MCF 10A (cell line): ENCODE results near the gene SLC26A11. TPM values are rescaled to one million over a fixed set of nuclear protein-coding genes. Genes with fewer than 3 reads are reported as not detected.

ENCODE experiments used
- BruUV-seq: library from RNA; stranded (reverse); fragments of 400-500 nt; replicated peaks from 2 replicates; lab custom pipeline; 2021; lab: Mats Ljungman, UMichigan
- CTCF ChIA-PET: fragments of 300-600 bp; sonication (Branson Sonifier 250); formaldehyde crosslinking; extraction: SDS; loops from one replicate; lab custom pipeline; 2021; ENCODE audit warnings: antibody characterized with exemption, inconsistent platforms; lab: Yijun Ruan, JAX
- POLR2A ChIA-PET: fragments of 300-600, 350-650 bp; sonication (Branson Sonifier 250); formaldehyde crosslinking; extraction: SDS; loops from one replicate; lab custom pipeline; 2020; ENCODE audit warnings: antibody characterized with exemption, inconsistent platforms; lab: Yijun Ruan, JAX
- DNase-seq: peaks from one replicate; pipeline ENCODE4 v3.0.0-alpha.2; 2018; ENCODE audit not compliant: unreplicated experiment
- H3K27ac Mint-ChIP-seq: one replicate; pipeline ENCODE4 v1.8.0; 2022; ENCODE audit warnings: mild to moderate bottlenecking, low read depth, mixed read lengths; ENCODE audit not compliant: unreplicated experiment
- H3K27me3 Mint-ChIP-seq: one replicate; pipeline ENCODE4 v1.8.0; 2022; ENCODE audit warnings: mixed read lengths; ENCODE audit not compliant: insufficient read depth, unreplicated experiment
- H3K36me3 Mint-ChIP-seq: one replicate; pipeline ENCODE4 v1.8.0; 2022; ENCODE audit warnings: mild to moderate bottlenecking, moderate library complexity, mixed read lengths; ENCODE audit not compliant: insufficient read depth, unreplicated experiment
- H3K4me1 Mint-ChIP-seq: one replicate; pipeline ENCODE4 v1.8.0; 2022; ENCODE audit warnings: mixed read lengths; ENCODE audit not compliant: insufficient read depth, unreplicated experiment
- H3K4me3 Mint-ChIP-seq: one replicate; pipeline ENCODE4 v1.8.0; 2022; ENCODE audit warnings: mild to moderate bottlenecking, moderate library complexity, mixed read lengths; ENCODE audit not compliant: unreplicated experiment
- H3K9me3 Mint-ChIP-seq: one replicate; pipeline ENCODE4 v1.8.0; 2022; ENCODE audit warnings: mixed read lengths; ENCODE audit not compliant: unreplicated experiment
- intact Hi-C: fragments of 100-400 bp; cut with micrococcal nuclease; formaldehyde crosslinking; loops from 2 replicates; pipeline ENCODE4 v1.14.1; 2022
- total RNA-seq: library from RNA; stranded (reverse); gene quantifications from 2 replicates; pipeline ENCODE4 v1.2.3, GENCODE V29; 2022
- TF ChIP-seq, protein P1 (sequence below): fragments of 200-600 bp; IDR thresholded peaks from one replicate; pipeline ENCODE4 v1.8.0; 2022; ENCODE audit warnings: antibody characterized with exemption, mild to moderate bottlenecking; ENCODE audit not compliant: unreplicated experiment

The SLC26A11 gene
- total RNA-seq, 1 experiment from 2014 or later, result 11.7 TPM

DNA sequence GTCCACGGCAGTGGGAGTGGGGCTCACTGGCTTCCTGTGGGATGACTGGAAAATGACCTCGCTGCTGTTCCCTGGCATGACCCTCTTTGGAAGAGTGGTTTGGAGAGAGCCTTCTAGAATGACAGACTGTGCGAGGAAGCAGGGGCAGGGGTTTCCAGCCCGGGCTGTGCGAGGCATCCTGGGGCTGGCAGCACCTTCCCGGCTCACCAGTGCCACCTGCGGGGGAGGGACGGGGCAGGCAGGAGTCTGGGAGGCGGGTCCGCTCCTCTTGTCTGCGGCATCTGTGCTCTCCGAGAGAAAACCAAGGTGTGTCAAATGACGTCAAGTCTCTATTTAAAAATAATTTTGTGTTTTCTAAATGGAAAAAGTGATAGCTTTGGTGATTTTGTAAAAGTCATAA lies 32.6 kb downstream of the SLC26A11 start:
- Mint-ChIP-seq H3K4me1 (peaks cover 17% of the 10 kb centered on the region), H3K9me3 (no peaks in the 10 kb centered on the region), H3K4me3 (no peak overlapping the region), H3K27ac (no peak overlapping the region), H3K36me3 (no peaks in the 10 kb centered on the region), H3K27me3 (no peaks in the 10 kb centered on the region)
- intact Hi-C loops, result loop anchor here (1.0 to 5.0 kb wide), 5 partner anchors 57 to 244 kb away; partner anchors contain the start of genes EIF4A3 and GAA
- POLR2A ChIA-PET, result interaction anchor here (0.6 to 1.2 kb wide), 2 partner anchors 152 to 334 kb away, joined by 3 to 5 read pairs; partner anchors contain the start of gene GAA
- CTCF ChIA-PET, result interaction anchor here (1.0 to 1.8 kb wide), 5 partner anchors 27 to 245 kb away, joined by 3 to 5 read pairs (median 4); no protein-coding TSS in a partner anchor
- no TSS peak for BruUV-seq
- TF ChIP-seq, protein P1, sequence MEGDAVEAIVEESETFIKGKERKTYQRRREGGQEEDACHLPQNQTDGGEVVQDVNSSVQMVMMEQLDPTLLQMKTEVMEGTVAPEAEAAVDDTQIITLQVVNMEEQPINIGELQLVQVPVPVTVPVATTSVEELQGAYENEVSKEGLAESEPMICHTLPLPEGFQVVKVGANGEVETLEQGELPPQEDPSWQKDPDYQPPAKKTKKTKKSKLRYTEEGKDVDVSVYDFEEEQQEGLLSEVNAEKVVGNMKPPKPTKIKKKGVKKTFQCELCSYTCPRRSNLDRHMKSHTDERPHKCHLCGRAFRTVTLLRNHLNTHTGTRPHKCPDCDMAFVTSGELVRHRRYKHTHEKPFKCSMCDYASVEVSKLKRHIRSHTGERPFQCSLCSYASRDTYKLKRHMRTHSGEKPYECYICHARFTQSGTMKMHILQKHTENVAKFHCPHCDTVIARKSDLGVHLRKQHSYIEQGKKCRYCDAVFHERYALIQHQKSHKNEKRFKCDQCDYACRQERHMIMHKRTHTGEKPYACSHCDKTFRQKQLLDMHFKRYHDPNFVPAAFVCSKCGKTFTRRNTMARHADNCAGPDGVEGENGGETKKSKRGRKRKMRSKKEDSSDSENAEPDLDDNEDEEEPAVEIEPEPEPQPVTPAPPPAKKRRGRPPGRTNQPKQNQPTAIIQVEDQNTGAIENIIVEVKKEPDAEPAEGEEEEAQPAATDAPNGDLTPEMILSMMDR, result peak; percentile 78
- DNase-seq, result peak; percentile 80

DNA sequence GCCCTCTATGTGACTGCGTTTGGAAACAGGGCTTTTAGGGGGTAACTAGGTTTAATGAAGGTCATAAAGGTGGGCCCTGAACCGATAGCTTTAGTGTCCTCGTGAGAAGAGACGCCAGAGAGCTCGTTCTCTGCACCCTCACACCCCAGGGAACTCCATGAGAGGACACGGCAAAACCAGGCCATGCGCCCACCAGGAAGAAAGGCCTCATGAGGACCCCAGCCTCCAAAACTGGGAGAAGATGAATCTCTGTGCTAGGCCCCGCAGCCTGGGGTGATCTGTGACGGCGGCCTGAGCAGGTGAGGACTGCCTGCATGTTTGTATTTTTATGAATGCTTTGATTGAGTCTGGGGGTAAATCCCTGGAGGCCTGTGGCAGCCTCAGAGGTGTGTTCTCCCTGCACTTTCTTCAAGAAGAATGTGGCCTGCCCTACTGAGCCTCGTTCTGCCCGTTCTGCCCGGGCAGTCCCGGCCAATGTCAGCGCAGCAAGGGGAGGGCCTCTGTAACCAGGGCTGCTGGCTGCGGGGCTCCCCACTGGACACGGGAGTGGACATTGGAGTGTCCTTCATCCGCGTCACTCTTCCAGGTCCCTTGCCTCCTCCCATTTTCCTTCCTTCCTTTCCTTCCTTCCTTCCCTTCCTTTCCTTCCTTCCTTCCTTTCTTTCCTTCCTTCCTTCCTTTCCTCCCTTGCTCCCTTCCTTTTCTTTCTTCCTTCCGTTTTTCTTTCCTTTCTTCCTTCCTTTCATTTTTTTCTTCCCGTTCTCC lies 33.6 kb downstream of the SLC26A11 start:
- Mint-ChIP-seq H3K27ac (peak overlapping the region; percentile 95), H3K27me3 (no peaks in the 10 kb centered on the region), H3K36me3 (no peaks in the 10 kb centered on the region), H3K4me3 (peak overlapping the region; percentile 60), H3K9me3 (no peaks in the 10 kb centered on the region), H3K4me1 (peaks cover 17% of the 10 kb centered on the region)
- no peak for DNase-seq
- TF ChIP-seq, protein P1, result no peak
- BruUV-seq, result no TSS peak
- ChIA-PET CTCF (interaction anchor here (0.8 to 1.8 kb wide), 5 partner anchors 26 to 235 kb away, joined by 3 to 5 read pairs (median 4); no protein-coding TSS in a partner anchor), POLR2A (interaction anchor here (0.6 to 4.2 kb wide), 5 partner anchors 14 to 91 kb away, joined by 3 to 21 read pairs (median 3); partner anchors contain the start of genes SGSH and SLC26A11)
- intact Hi-C loops, result loop anchor here (1.0 to 5.0 kb wide), 5 partner anchors 58 to 245 kb away; partner anchors contain the start of genes EIF4A3 and GAA

DNA sequence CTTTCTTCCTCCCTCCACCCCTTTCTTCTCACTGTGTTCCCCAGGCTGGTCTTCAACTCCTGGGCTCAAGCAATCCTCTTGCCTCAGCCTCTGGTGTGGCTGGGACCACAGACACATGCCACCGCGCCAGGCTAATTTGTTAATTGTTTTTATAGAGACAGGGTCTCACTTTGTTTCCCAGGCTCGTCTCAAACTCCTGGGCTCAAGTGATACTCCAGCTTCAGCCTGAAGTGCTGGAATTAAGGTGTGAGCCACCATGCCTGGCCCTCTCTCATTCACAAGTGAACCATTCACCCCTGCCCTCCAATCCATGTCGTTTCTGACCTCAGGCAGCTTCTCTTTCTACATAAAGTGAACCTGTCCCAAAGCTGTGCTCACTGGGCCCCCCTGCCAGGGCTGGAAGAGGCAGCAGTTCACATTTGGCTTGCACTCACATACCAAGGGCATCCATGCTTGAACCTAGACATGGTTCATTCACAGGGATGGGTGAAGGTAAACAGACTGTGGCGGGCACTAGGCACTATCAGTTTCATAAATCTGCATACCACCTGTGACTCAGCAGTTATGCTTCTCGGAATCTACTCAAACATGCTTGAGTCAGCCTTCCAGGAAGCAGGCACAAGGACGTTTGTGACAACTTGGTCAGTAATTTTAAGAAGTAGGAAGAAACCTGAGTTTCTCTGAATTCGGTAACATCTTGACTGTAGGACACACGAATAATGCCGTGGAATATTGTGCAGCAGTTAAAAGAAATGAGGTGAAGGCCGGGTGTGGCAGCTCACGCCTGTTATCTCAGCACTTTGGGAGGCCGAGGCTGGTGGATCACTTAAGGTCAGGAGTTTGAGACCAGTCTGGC lies 34.4 kb downstream of the SLC26A11 start:
- Mint-ChIP-seq H3K4me3 (peak overlapping the region; percentile 60), H3K27me3 (no peaks in the 10 kb centered on the region), H3K9me3 (no peaks in the 10 kb centered on the region), H3K27ac (peak overlapping the region; percentile 95), H3K4me1 (peaks cover 17% of the 10 kb centered on the region), H3K36me3 (no peaks in the 10 kb centered on the region)
- POLR2A ChIA-PET, result interaction anchor here (0.6 to 4.2 kb wide), 8 partner anchors 12 to 200 kb away, joined by 3 to 21 read pairs (median 3); partner anchors contain the start of genes SGSH and SLC26A11
- peak; percentile 92 for DNase-seq
- CTCF ChIA-PET, result interaction anchor here (0.8 to 1.8 kb wide), 3 partner anchors 13 to 247 kb away, joined by 4 read pairs; no protein-coding TSS in a partner anchor
- intact Hi-C loops, result loop anchor here (5.0 kb wide), 2 partner anchors 107 to 172 kb away; partner anchors contain the start of gene EIF4A3
- TSS peak; percentile 67 for BruUV-seq
- TF ChIP-seq, protein P1, result no peak
